ENCODE data around the gene THAP9.

DNA sequence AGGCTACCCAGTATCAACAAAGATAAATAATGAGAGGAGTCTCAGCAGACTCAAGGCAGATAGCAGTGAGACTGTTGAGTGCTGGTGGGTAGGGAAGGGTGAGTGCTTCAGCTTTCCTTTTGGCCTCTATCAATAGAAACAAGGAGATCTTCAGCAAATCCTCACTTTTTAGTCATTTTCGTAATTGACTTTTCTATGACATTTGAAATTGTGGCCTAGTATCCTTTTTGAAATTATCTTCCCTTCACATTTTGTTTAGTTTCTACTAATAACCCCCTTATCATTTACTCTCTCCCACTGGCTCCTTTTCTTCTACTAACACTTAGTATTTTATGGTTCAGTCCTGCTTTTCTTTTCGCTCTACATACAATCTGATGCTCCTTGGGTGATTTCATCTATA, 65.2 kb downstream of the THAP9 start:
- TF ChIP-seq, protein P1, sequence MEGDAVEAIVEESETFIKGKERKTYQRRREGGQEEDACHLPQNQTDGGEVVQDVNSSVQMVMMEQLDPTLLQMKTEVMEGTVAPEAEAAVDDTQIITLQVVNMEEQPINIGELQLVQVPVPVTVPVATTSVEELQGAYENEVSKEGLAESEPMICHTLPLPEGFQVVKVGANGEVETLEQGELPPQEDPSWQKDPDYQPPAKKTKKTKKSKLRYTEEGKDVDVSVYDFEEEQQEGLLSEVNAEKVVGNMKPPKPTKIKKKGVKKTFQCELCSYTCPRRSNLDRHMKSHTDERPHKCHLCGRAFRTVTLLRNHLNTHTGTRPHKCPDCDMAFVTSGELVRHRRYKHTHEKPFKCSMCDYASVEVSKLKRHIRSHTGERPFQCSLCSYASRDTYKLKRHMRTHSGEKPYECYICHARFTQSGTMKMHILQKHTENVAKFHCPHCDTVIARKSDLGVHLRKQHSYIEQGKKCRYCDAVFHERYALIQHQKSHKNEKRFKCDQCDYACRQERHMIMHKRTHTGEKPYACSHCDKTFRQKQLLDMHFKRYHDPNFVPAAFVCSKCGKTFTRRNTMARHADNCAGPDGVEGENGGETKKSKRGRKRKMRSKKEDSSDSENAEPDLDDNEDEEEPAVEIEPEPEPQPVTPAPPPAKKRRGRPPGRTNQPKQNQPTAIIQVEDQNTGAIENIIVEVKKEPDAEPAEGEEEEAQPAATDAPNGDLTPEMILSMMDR (conservative IDR thresholded peaks at IDR 0.05; ENCODE audit: low read depth, low read length): no peak
- TF ChIP-seq EZH2 (IDR thresholded peaks at IDR 0.05; ENCODE audit: low read length, unreplicated experiment) (no peak), EZH2phosphoT487 (IDR thresholded peaks at IDR 0.05; ENCODE audit: borderline replicate concordance, low read length) (no peak)

Data from PC-3 (cell line).